Measurements from ENCODE around the gene NEK4.

- TF ChIP-seq CTCF (IDR thresholded peaks at IDR 0.05 in 8 of 11, conservative IDR thresholded peaks at IDR 0.05 in 3 of 11) (no peak), POLR2A (IDR thresholded peaks at IDR 0.05) (no peak)
Measured at GRCh38 chr3:52791366-52791765, 20.6 kb upstream of the NEK4 start.
